SJCRH30 (cell line): ENCODE data around the gene LLGL1. TPM values are rescaled to one million over a fixed set of nuclear protein-coding genes. Genes with fewer than 3 reads are reported as not detected.
"Not testable (repeated sequence)": the region's sequence is repeated elsewhere in the genome, so short reads cannot be mapped to it uniquely, and the experiment has no call there.

Source experiments
- DNase-seq, 2 experiments: peaks; one replicate each; pipeline ENCODE4 v3.0.0-alpha.2; 2015 to 2020
- H3K27ac ChIP-seq: fragments of 250-450 bp; sonication (Bioruptor Pico); 2 replicates; pipeline ENCODE4 v1.5.1; 2020; ENCODE audit warnings: mild to moderate bottlenecking, moderate library complexity
- H3K27me3 ChIP-seq: fragments of 250-450 bp; sonication (Bioruptor Pico); 2 replicates; pipeline ENCODE4 v1.5.1; 2020; ENCODE audit warnings: mild to moderate bottlenecking, moderate library complexity
- H3K36me3 ChIP-seq: fragments of 250-450 bp; sonication (Bioruptor Pico); 2 replicates; pipeline ENCODE4 v1.5.1; 2020; ENCODE audit warnings: mild to moderate bottlenecking, moderate library complexity
- H3K4me1 ChIP-seq: fragments of 250-450 bp; sonication (Bioruptor Pico); 2 replicates; pipeline ENCODE4 v1.5.1; 2020; ENCODE audit warnings: mild to moderate bottlenecking, moderate library complexity
- H3K4me3 ChIP-seq: fragments of 250-450 bp; sonication (Bioruptor Pico); 2 replicates; pipeline ENCODE4 v1.5.1; 2020; ENCODE audit warnings: mild to moderate bottlenecking, moderate library complexity
- H3K9me3 ChIP-seq: fragments of 250-450 bp; sonication (Bioruptor Pico); replicated peaks from 2 replicates; pipeline ENCODE4 v1.5.1; 2020; ENCODE audit warnings: mild to moderate bottlenecking, moderate library complexity
- total RNA-seq: library from RNA; depleted of rRNA; stranded (reverse); fragments of >200 nt; shearing (Covaris generic); gene quantifications from 2 replicates; pipeline ENCODE4 v1.2.3, GENCODE V29; 2014

Gene LLGL1
- total RNA-seq, 1 experiment from 2014 or later = 75.0 TPM

DNA sequence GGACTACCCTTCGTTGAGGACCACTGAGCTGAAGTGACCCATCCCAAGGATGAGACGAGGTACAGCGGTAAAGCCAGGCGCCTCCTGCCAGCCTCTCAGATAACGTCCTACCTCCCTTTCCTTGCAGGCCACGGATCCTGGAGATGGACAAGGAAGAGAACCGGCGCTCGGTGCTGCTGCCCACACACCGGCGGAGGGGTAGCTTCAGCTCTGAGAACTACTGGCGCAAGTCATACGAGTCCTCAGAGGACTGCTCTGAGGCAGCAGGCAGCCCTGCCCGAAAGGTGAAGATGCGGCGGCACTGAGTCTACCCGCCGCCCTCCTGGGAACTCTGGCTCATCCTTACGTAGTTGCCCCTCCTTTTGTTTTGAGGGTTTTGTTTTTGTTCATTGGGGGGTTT is 17.3 kb upstream of the LLGL1 start:
- H3K4me1 ChIP-seq = no peaks in the 10 kb centered on the region
- no peaks in the 10 kb centered on the region for H3K9me3 ChIP-seq
- peaks cover 78% of the 10 kb centered on the region for H3K36me3 ChIP-seq
- no peak for DNase-seq
- no peak overlapping the region for H3K4me3 ChIP-seq
- no peaks in the 10 kb centered on the region for H3K27me3 ChIP-seq
- H3K27ac ChIP-seq = no peak overlapping the region

DNA sequence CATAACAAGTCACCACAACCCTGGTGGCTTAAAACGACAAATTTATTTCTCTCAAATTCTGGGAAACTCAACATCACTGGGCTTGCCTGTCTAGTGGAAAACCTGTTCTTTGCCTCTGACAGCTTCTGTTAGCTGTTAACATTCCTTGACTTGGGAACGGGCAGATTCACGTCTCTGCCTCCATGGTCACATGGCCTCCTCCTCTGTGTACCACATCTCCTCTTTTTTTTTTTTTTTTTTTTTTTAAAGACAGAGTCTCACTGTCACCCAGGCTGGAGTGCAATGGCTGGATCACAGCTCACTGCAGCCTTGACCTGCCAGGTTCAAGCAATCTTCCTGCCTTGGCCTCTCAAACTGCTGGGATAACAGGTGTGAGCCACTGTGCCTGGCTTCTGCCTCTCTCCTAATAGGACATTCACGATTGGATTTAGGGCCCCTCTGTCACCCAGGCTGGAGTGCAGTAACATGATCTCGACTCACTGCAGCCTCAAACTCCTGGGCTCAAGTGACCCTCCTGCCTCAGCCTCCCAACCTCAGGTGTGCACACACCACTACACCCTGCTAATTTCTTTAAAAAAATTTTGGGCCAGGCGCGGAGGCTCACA is 11.7 kb upstream of the LLGL1 start:
- Histone ChIP-seq H3K27me3 (no peaks in the 10 kb centered on the region), H3K36me3 (peaks cover 25% of the 10 kb centered on the region), H3K4me1 (peaks cover 9% of the 10 kb centered on the region; the same call in 1 of the 2 replicates), H3K9me3 (no peaks in the 10 kb centered on the region), H3K27ac (no peak overlapping the region), H3K4me3 (no peak overlapping the region)
- peak in 1 of 2 experiments; percentile 60 for DNase-seq

DNA sequence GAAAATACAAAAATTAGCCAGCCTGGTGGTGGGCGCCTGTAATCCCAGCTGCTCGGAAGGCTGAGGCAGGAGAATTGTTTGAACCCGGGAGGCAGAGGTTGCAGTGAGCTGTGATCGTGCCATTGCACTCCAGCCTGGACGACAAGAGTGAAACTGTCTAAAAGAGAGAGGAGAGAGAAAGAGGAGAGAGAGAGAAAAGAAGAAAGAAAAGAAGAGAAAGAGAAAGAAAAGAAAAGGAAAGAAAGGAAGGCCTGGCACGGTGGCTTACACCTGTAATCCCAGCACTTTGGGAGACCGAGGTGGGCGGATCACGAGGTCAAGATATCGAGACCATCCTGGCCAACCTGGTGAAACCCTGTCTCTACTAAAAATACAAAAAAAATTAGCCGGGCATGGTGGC is 8.5 kb upstream of the LLGL1 start:
- not testable (repeated sequence) for H3K27ac ChIP-seq, H3K4me3 ChIP-seq, H3K27me3 ChIP-seq, H3K36me3 ChIP-seq, H3K9me3 ChIP-seq, DNase-seq
- peaks cover 17% of the 10 kb centered on the region for H3K4me1 ChIP-seq

DNA sequence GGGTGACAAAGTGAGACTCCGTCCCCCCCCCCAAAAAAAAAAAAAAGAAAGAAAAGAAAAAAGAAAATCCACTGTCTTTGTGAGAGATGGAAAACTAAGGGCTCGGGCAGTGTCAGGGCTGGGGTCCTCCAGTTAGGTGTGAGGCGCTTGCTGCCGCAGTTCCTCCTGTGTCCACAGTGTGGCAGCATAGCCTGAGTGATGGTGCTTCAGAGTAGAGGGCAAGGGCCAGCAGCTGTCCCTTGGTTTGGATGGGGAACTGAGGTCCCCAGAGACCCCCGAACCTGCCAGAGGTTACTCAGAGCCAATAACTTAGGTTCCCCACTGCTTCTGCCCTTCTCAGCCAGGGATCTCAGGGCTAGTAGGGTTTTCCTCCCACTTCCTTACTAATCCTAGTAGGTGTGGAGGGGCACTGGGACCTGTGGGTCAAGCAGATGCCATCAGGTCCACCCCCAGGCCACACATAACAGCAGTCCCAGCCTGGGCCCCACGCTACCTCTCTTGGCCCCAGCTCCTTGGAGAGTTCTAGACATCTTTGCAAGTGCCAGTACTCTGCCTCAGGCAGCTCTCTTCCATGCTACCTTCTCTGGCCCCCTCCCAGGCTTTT is 7.9 kb upstream of the LLGL1 start:
- Histone ChIP-seq H3K4me3 (no peak overlapping the region), H3K9me3 (no peaks in the 10 kb centered on the region), H3K27ac (no peak overlapping the region), H3K36me3 (no peaks in the 10 kb centered on the region), H3K4me1 (peaks cover 17% of the 10 kb centered on the region), H3K27me3 (no peaks in the 10 kb centered on the region)
- peak; percentile 94 to 99 for DNase-seq

DNA sequence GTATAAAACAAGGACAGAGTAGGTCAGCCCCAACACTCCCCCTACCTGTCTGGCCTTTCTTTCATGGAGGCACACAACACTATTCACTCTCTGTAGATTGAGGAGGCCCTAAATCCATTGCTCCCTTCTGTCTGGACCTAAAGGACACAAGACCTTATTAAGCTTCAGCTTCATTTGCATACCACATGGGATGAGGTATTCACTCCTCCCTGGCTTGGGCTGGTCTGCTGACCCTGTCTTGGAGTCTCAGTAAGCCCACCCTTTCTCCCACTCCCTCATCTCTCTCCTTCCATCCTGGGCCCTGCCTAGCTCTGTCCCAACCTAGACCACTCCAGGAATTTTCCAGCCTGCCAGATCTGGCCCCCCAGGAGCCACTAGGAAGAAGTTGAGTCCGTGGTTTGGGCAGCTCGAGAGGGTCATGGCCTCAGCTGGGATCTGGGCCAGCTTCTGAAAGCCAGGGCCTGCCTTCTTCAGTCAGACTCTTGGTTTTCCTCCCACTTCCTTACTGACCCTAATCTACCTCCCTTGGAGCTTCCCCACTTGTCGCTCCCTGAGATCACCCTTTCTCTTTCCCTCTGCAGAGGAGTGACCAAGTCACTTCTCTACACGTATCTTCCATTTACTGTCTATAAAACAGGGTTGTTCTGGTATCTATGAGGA is 6.5 kb upstream of the LLGL1 start:
- no peaks in the 10 kb centered on the region for H3K9me3 ChIP-seq
- H3K36me3 ChIP-seq = no peaks in the 10 kb centered on the region
- no peak for DNase-seq
- H3K4me1 ChIP-seq = peaks cover 17% of the 10 kb centered on the region
- H3K27me3 ChIP-seq = no peaks in the 10 kb centered on the region
- no peak overlapping the region for H3K4me3 ChIP-seq
- H3K27ac ChIP-seq = no peak overlapping the region

DNA sequence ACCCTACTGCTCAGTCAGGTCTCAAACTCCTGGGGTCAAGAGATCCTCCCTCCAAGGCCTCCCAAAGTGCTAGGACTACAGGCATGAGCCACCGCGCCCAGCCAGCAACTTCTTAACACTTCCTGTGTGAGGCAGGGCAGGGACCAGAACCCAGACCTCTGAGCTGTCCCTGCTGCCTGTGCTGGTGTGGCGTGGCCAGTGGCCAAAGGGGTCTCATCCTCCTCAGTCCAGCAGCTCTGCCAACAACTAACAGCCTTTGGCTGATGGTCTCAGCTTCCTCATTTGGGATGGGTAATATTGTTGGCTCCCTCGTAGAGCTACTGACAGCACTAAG is 1.4 kb upstream of the LLGL1 start:
- Histone ChIP-seq H3K4me1 (peaks cover 21% of the 10 kb centered on the region), H3K27me3 (no peaks in the 10 kb centered on the region), H3K9me3 (no peaks in the 10 kb centered on the region), H3K4me3 (peak overlapping the region; percentile 96), H3K27ac (peak overlapping the region; percentile 63), H3K36me3 (no peaks in the 10 kb centered on the region)
- peak in 1 of 2 experiments; percentile 64 for DNase-seq

DNA sequence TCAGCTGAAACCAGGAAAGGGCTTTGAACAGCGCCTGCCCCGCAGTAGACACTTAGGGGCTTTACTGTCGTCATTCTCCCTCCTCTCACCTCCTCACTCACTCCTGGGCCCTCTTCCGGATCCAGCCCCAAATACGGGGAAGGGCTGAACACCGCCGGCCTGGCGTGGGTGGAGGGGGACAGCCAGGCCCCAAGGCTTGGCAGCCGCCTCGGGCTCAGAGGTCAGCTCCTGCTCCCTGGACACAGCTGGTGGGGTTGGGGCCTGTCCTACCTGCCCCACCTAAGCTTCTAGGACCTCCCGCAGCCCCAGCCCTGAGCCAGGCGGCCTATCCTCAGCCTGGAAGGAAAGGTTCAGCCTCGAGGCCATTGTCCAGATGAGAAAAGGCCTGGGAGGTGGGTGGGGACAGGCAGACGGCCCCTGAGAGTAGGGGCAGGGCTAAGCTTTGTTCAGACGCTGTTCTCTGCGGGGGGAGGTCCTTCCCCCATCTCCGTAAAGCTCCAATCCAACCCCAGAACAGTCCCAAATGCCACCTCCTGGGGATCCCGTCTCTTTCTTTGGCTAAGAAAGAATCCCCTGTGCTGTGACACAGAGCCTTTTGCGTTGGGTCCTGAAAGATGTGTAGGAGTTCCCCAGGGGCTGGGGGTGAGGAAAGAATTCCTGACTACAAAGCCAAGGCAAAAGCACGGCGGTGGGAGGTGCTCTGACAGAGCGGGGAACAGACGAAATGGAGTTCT is 881 bp upstream of the LLGL1 start:
- Histone ChIP-seq H3K36me3 (no peaks in the 10 kb centered on the region), H3K4me3 (peak overlapping the region; percentile 96), H3K4me1 (peaks cover 21% of the 10 kb centered on the region), H3K27me3 (no peaks in the 10 kb centered on the region), H3K27ac (peak overlapping the region; percentile 63), H3K9me3 (no peaks in the 10 kb centered on the region)
- DNase-seq = peak; percentile 95 to 97

DNA sequence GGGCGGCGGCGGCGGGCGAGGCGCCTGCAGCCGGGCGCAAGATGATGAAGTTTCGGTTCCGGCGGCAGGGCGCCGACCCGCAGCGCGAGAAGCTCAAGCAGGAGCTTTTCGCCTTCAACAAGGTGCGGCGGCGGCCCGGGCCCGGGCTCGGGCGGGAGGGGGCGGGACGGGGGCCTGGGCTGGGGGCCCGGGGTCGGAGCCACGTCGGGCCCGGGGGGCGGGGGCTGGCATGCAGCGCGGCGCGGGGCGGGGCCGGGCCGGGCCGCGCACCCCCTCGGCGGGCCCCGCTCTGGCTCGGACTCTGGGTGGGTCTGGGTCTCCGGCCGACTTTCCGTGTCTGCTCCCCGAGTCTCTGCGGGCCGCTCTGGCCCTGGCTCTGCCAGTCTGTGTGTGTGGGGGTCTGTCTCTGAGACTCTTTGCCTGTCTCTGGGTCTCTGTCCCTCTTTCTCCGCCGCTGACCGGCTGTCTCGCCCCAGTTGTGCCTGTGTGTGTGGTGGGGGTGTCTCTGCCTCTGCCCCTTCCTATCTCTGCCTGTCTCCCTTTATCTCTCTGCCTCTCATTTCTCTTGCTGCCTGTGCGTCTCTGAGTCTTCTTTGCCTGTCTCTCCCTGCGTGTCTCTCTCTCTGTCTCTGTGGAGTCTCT is 328 bp downstream of the LLGL1 start:
- H3K4me1 ChIP-seq = peaks cover 18% of the 10 kb centered on the region
- peak overlapping the region; percentile 96 for H3K4me3 ChIP-seq
- H3K36me3 ChIP-seq = no peaks in the 10 kb centered on the region
- DNase-seq = peak; percentile 65 to 74
- no peak overlapping the region for H3K27ac ChIP-seq
- no peaks in the 10 kb centered on the region for H3K9me3 ChIP-seq
- H3K27me3 ChIP-seq = no peaks in the 10 kb centered on the region

DNA sequence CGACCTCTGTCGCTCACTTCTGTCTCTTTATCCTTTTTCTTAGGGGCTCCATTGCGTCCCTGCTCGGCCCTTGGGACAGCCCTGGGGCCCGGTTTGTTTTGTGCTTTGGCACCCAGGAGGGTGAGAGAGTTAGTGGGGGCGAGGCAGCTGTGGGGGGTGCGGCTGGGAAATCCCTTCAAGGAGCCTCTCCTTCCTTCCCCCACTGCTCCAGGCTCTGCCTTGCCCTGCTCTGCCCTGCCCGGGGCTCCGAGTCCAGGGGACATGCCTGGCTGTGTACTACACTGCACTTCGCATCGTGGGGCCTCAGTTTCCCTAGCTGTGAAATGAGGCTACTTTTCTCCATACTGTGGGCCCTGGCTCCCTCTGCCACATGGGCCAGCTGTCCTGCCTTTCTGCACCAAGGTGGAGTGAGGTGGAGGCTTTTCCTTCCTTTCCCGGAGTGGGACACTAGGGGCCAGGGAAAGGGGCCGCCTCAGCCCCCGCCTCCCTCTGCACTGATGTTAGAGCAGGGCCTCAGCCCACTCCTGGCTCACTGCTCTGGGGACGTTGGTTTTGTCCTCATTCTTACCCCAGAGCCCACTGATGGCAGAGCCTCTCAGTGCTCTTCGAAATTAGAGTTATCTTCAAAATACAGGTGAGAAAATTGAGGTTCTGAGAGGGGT is 980 bp downstream of the LLGL1 start:
- DNase-seq = no peak
- peaks cover 13% of the 10 kb centered on the region; the same call in 1 of the 2 replicates for H3K4me1 ChIP-seq
- no peaks in the 10 kb centered on the region for H3K36me3 ChIP-seq
- H3K9me3 ChIP-seq = no peaks in the 10 kb centered on the region
- H3K27me3 ChIP-seq = no peaks in the 10 kb centered on the region
- peak overlapping the region; percentile 96 for H3K4me3 ChIP-seq
- H3K27ac ChIP-seq = no peak overlapping the region

DNA sequence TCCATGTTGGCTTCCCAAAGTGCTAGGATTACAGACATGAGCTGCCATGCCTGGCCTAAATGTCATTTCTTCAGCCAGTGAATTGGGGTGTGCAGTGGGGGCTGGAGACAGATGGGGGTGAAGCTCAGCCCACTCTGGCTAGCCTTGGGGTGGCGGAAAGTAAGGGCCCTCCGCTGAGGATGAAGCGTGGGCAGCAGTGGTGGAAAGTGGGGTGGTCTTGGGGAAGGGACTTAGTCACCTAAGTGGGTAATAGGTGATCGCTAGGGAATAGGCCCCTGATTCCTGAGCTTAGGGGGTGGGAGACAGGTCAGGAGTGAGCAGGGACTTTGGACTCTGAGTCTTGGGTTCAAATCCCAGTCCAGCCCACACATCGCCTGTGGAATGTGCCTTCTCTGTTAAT is 2.2 kb downstream of the LLGL1 start:
- Histone ChIP-seq H3K4me1 (peaks cover 13% of the 10 kb centered on the region; the same call in 1 of the 2 replicates), H3K27ac (no peak overlapping the region), H3K27me3 (no peaks in the 10 kb centered on the region), H3K9me3 (no peaks in the 10 kb centered on the region), H3K4me3 (no peak overlapping the region), H3K36me3 (0 out of 2 replicates have a peak, but pooled peaks cover 3% of the 10 kb centered on the region)
- no peak for DNase-seq

DNA sequence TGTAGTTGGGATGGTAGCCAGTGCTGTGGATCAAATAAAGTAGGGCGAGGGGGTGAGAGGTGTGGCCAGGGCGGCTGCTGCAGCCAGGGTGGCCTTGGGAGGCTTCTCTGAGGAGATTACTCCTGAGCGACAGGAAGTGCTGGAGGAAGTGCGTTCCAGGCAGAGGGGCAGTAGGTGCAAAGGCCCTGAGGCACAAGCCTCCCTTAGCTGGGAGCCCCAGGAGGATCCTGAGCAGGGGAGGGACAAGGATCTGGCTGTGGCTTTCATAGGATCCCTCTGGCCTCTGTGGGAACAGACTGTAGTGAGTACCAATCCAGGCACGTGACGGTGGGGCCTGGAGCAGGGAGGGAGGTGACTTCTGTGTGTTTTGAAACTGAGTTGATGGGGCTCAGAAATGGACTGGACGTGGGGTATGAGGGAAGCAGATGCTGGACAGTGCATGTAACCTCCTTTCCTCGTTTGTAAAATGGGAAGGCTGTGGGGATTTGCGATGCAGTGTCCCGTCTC is 2.8 kb downstream of the LLGL1 start:
- no peaks in the 10 kb centered on the region for H3K27me3 ChIP-seq
- no peak overlapping the region for H3K4me3 ChIP-seq
- 0 out of 2 replicates have a peak, but pooled peaks cover 3% of the 10 kb centered on the region for H3K36me3 ChIP-seq
- no peak overlapping the region for H3K27ac ChIP-seq
- DNase-seq = no peak
- H3K9me3 ChIP-seq = no peaks in the 10 kb centered on the region
- peaks cover 13% of the 10 kb centered on the region; the same call in 1 of the 2 replicates for H3K4me1 ChIP-seq

DNA sequence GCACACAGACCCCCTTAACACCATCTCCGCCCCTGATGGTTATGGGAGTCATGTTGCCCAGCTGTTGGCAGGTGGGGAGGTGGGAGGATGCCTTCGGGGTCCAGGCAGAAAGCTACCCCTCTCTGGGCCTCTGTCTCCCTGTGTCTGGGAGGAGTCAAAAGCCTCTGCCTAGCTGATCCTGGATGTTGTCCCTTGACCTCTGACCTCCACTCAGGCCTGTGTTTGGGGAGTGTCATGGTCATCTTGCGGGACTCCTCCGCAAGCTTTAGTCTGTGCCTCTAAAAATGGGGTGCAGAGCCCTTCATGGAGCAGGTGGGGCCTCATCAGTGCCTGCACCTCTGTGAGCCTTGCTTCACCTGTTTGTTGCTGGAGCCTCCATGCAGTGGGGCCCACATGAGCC is 3.8 kb downstream of the LLGL1 start:
- no peak overlapping the region for H3K27ac ChIP-seq
- DNase-seq = no peak
- H3K4me1 ChIP-seq = peaks cover 9% of the 10 kb centered on the region; the same call in 1 of the 2 replicates
- H3K9me3 ChIP-seq = no peaks in the 10 kb centered on the region
- H3K27me3 ChIP-seq = no peaks in the 10 kb centered on the region
- no peak overlapping the region for H3K4me3 ChIP-seq
- peaks cover 6% of the 10 kb centered on the region for H3K36me3 ChIP-seq

DNA sequence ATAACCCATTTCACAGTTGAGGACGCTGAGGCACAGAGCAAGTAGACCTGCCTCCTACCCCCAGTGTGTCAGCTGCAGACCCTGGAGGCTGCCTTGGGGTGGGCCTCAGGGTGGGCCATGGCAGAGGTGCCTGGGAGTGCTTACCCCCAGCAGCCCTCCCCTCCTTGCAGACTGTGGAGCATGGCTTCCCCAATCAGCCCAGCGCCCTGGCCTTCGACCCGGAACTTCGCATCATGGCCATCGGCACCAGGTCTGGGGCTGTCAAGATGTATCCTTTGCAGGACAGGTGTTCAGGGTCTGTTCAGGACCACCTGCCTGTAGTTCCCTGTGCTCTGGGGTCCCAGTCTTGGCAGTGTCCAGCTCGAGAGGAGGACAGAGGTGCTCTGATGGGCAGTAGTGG is 4.3 kb downstream of the LLGL1 start:
- H3K4me1 ChIP-seq = peaks cover 7% of the 10 kb centered on the region; the same call in 1 of the 2 replicates
- H3K27ac ChIP-seq = no peak overlapping the region
- peaks cover 12% of the 10 kb centered on the region for H3K36me3 ChIP-seq
- H3K27me3 ChIP-seq = no peaks in the 10 kb centered on the region
- no peak for DNase-seq
- H3K9me3 ChIP-seq = no peaks in the 10 kb centered on the region
- H3K4me3 ChIP-seq = no peak overlapping the region
